Skeletal muscle satellite cell (primary cell): ENCODE results near the gene DKKL1.
"Not testable (repeated sequence)": the region's sequence is repeated elsewhere in the genome, so short reads cannot be mapped to it uniquely, and the experiment has no call there.

Source experiments
- H3K27me3 ChIP-seq: 2 replicates; pipeline ENCODE4 v1.7.0; 2013; ENCODE audit warnings: low read length; ENCODE audit not compliant: control insufficient read depth, insufficient read depth
- H3K36me3 ChIP-seq: 2 replicates; pipeline ENCODE4 v1.7.0; 2013; ENCODE audit warnings: mild to moderate bottlenecking, control low read depth, low read length; ENCODE audit not compliant: insufficient read depth
- H3K4me1 ChIP-seq: 2 replicates; pipeline ENCODE4 v1.7.0; 2013; ENCODE audit warnings: low read length; ENCODE audit not compliant: control insufficient read depth, insufficient read depth
- H3K4me2 ChIP-seq: 2 replicates; pipeline ENCODE4 v1.7.0; 2013; ENCODE audit warnings: mild to moderate bottlenecking, low read length
- H3K4me3 ChIP-seq: 2 replicates; pipeline ENCODE4 v1.7.0; 2013; ENCODE audit warnings: low read length
- H3K9ac ChIP-seq: 2 replicates; pipeline ENCODE4 v1.7.0; 2013; ENCODE audit warnings: mild to moderate bottlenecking, low read depth, low read length, moderate library complexity
- H3K9me3 ChIP-seq: replicated peaks from 2 replicates; pipeline ENCODE4 v1.7.0; 2013; ENCODE audit warnings: mild to moderate bottlenecking, control low read depth, low read length

Gene DKKL1

DNA sequence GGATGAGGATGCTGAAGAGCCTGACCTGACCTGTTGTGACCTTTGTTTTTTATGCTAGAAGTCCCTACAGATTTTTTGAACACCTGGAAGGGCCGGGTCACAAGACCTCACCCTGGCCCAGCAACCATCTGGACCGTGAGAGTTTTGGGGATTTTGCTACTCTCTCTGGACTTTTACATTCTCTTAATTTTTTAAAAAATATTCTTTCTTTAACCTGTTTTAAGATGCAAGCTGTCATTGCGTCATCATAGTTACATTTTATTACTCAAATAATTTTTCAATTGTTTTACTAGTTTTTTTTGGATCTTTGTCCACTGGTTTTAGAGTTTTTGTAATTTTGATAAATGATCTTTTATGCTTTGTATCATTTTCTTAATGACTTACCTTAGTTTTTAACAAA is 7.5 kb downstream of the DKKL1 start:
- no peak overlapping the region for H3K4me2 ChIP-seq
- H3K36me3 ChIP-seq = no peaks in the 10 kb centered on the region
- H3K9me3 ChIP-seq = peaks cover 2% of the 10 kb centered on the region
- no peak overlapping the region for H3K4me3 ChIP-seq
- H3K4me1 ChIP-seq = no peaks in the 10 kb centered on the region
- H3K27me3 ChIP-seq = peaks cover 11% of the 10 kb centered on the region
- H3K9ac ChIP-seq = no peak overlapping the region

DNA sequence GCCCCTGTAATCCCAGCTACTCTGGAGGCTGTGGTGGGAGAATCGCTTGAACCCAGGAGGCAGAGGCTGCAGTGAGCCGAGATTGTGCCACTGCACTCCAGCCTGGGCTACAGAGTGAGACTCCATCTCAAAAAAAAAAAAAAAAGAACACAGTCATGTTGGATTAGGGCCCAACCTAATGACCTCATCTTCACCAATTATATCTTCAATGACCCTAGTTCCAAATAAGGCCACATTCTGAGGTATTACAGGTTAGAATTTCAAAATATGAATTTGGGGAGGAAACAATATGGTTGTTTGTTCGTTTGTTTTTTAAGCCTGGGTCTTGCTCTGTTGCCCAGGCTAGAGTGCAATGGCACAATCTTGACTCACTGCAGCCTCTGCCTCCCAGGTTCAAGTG is 9.5 kb downstream of the DKKL1 start:
- peaks cover 15% of the 10 kb centered on the region for H3K27me3 ChIP-seq
- not testable (repeated sequence) for H3K4me2 ChIP-seq, H3K4me3 ChIP-seq

DNA sequence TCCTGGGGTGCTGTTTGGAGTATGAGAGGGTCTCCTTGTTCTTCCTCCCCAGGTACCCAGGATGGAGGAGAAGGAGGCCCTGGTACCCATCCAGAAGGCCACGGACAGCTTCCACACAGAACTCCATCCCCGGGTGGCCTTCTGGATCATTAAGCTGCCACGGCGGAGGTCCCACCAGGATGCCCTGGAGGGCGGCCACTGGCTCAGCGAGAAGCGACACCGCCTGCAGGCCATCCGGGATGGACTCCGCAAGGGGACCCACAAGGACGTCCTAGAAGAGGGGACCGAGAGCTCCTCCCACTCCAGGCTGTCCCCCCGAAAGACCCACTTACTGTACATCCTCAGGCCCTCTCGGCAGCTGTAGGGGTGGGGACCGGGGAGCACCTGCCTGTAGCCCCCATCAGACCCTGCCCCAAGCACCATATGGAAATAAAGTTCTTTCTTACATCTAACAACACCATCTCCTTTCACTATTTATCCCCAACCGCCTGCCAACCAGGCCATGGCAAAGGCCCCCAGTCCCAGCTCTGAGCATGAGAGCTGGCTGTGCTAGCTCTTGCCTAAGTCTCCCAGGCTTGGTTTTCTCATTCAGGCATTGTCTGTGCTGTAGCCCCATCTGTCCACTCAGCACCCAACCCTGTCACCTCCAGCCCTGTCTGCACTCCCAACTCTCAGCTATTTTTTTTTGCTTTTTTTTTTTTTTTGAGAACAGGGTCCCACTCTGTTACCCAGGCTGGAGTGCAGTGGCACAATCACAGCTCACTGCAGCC is 11.2 kb downstream of the DKKL1 start:
- Histone ChIP-seq H3K9me3 (peaks cover 2% of the 10 kb centered on the region), H3K4me3 (no peak overlapping the region), H3K36me3 (no peaks in the 10 kb centered on the region), H3K9ac (no peak overlapping the region), H3K4me1 (no peaks in the 10 kb centered on the region), H3K4me2 (no peak overlapping the region), H3K27me3 (peaks cover 18% of the 10 kb centered on the region)

More for the DNA sequence above, 9.5 kb downstream of the DKKL1 start:
- H3K36me3 ChIP-seq, H3K4me1 ChIP-seq, H3K9me3 ChIP-seq, H3K9ac ChIP-seq: not testable (repeated sequence)

DNA sequence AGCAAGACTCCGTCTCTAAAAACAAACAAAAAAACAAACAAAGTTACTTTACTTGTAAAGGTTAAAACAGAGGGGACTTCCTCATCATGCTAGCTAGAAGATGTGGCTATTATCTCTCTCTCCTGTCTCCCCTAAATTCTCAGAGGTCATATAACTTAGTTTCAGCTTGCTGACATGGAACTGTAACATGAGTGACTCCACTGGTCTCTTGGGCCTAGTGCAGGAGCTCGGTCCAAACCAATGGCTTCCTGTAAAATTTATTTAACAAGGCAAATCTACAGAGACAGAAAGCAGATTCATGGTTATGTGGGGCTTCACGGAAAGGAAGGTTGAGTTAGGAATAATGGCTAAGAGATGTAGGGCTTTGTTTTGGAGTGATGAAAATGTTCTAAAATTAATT is 14.8 kb downstream of the DKKL1 start:
- H3K4me2 ChIP-seq = no peak overlapping the region
- H3K36me3 ChIP-seq = no peaks in the 10 kb centered on the region
- peaks cover under 1% of the 10 kb centered on the region for H3K9me3 ChIP-seq
- peaks cover 21% of the 10 kb centered on the region for H3K27me3 ChIP-seq
- no peak overlapping the region for H3K4me3 ChIP-seq
- no peaks in the 10 kb centered on the region for H3K4me1 ChIP-seq
- no peak overlapping the region for H3K9ac ChIP-seq

DNA sequence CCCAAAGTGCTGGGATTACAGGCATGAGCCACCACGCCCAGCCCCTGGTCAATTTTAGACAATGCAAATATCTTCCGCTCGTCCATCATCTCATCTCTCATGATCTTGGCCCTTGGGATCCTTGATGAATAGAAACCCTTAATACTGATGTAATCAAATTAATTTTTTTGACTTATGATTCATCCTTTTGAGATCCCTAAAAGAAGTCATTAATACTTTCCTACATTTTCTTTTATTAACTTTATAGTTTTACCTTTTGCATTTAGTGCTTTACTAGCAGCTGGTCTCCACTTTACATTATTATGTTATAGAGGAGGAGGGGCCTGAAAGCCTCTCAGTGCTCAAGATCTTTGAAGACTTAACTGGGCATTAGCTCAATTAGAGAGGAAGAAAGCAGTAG is 16.7 kb downstream of the DKKL1 start:
- H3K4me2 ChIP-seq = no peak overlapping the region
- peaks cover 5% of the 10 kb centered on the region for H3K9me3 ChIP-seq
- no peak overlapping the region for H3K9ac ChIP-seq
- no peaks in the 10 kb centered on the region for H3K4me1 ChIP-seq
- no peaks in the 10 kb centered on the region for H3K36me3 ChIP-seq
- H3K27me3 ChIP-seq = peaks cover 17% of the 10 kb centered on the region
- no peak overlapping the region for H3K4me3 ChIP-seq

DNA sequence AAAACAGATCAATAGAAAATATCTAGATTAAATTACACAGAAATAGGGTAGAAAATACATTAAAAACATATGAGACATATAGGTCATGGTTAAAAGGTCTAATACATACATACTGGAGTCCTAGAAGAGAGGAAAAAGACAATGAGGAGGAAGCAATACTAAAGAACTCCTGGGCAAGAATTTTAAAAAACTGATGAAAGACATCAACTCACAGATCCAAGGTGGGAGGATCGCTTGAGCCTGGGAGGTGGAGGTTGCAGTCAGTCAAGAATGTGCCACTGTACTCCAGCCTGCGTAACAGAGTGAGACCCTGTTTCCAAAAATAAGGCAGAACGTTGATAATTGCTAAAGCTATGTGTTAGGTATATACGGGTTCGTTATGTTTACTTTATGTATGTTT is 19.0 kb downstream of the DKKL1 start:
- H3K4me3 ChIP-seq = no peak overlapping the region
- H3K4me2 ChIP-seq = no peak overlapping the region
- H3K36me3 ChIP-seq = no peaks in the 10 kb centered on the region
- H3K27me3 ChIP-seq = peaks cover 6% of the 10 kb centered on the region
- H3K9me3 ChIP-seq = peaks cover 5% of the 10 kb centered on the region
- no peaks in the 10 kb centered on the region for H3K4me1 ChIP-seq
- H3K9ac ChIP-seq = no peak overlapping the region

DNA sequence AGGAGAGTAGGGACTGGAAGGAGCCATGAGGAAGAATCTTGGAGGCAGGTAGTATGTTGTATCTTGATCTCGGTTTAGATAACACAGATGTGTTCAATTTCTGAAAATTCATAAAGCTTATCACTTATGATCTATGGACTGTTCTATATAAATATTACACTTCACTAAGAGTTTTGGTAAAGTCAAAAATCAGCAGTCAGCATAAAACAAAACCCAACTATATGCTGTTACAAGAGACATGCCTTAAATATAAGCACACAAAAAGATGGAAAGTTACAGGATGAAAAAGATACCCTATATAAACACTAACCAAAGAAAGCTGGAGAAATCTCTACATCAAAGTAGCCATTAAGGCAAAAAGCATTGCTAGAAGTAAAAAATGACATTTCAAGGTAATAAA is 19.9 kb downstream of the DKKL1 start:
- Histone ChIP-seq H3K4me3 (no peak overlapping the region), H3K9ac (no peak overlapping the region), H3K4me1 (no peaks in the 10 kb centered on the region), H3K4me2 (no peak overlapping the region), H3K36me3 (no peaks in the 10 kb centered on the region), H3K27me3 (peaks cover 6% of the 10 kb centered on the region), H3K9me3 (peaks cover 5% of the 10 kb centered on the region)

DNA sequence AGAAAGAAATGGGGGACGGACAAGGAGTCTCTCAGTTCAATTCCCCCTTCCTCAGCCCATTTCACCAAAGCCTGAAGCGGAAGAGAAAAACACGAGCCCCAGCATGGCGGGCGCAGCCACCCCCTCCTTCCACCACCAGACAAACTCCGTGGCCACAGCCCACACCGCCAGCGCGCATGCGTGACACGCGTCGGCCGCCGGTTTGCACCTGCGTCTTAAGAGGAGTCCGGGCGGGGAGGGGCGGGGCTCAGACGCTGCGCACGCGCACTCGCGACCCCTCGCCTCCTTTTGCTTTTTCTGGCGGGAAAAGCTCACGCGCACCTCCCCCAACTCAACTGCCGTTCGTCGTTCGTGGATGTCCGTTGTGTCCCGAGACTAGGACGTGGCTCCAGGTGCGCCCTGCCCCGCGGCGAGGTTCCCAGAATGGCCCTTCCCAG is 24.3 kb downstream of the DKKL1 start, which contains the start of gene KASH5:
Gene KASH5, plus strand, starts transcription at position 314 of the 437 bp plus-strand sequence. CDS start 2,635 bp downstream, outside the sequence.
- Histone ChIP-seq H3K9me3 (peaks cover 5% of the 10 kb centered on the region), H3K4me2 (no peak within 1 kb of the TSS), H3K4me3 (no peak within 1 kb of the TSS), H3K27me3 (peaks cover 25% of the 10 kb centered on the region), H3K4me1 (no peaks in the 10 kb centered on the region), H3K36me3 (no peaks in the 10 kb centered on the region), H3K9ac (no peak within 1 kb of the TSS)

DNA sequence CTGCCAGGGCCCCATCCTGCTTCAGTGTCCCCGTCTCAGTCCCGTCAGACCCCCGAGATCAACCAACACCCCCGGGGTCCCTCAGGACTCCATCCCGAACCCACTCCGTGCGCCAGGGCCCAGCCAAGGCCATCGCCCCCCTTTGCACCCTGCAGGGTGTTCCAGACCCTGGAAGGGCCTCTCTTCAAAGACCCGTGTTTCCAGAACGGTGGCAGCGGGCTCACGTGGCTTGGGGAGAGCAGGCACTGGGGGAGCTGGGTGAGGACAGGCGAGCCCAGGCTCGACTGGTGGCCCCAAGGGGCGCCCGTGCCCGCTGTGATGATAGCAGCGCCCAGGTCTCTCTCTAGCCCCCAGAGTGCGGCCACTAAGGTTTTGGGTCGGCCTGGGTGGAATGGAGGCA is 25.7 kb downstream of the DKKL1 start:
- Histone ChIP-seq H3K4me2 (no peak overlapping the region), H3K36me3 (no peaks in the 10 kb centered on the region), H3K27me3 (peaks cover 39% of the 10 kb centered on the region), H3K4me1 (no peaks in the 10 kb centered on the region), H3K9me3 (no peaks in the 10 kb centered on the region), H3K4me3 (no peak overlapping the region), H3K9ac (no peak overlapping the region)

DNA sequence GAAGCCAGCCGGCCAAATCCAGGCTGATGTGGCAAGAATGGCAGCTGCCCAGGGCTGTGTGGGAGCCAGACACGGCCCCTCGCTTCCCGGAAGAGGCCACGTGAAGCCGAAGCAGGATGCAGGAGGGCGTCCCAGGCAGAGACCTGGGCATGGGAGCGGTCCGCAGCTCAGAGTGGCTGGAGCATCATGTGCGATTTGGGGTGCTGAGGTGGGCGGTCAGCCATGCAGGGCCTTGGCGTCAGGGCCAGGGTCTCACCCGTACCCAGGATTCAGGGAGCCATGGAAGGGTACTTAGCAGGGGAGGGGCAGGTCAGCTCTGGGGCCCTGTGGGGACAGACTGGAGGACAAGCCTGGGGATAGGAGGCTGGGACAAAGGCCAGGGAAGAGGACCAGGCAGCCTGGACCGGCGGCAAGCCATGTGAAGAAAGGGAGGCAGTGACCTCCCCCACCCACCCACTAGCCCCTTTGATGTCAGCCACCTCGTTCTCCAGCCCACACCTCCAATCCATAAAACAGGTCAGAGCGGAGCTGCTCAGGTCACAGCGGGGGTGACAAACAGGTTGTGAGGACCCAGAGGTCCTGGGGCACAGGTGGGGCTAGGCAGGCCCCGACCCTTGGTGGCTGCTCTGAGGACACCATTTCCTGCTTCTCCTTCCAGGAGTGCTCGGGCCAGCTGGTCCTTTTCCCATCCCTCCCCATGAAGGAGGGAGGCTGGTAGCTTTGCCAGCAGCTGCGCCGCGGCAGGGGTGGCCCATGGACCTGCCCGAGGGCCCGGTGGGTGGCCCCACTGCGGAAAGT is 26.7 kb downstream of the DKKL1 start:
- Histone ChIP-seq H3K36me3 (no peaks in the 10 kb centered on the region), H3K9me3 (no peaks in the 10 kb centered on the region), H3K9ac (no peak overlapping the region), H3K27me3 (peaks cover 48% of the 10 kb centered on the region), H3K4me1 (no peaks in the 10 kb centered on the region), H3K4me2 (no peak overlapping the region), H3K4me3 (no peak overlapping the region)

DNA sequence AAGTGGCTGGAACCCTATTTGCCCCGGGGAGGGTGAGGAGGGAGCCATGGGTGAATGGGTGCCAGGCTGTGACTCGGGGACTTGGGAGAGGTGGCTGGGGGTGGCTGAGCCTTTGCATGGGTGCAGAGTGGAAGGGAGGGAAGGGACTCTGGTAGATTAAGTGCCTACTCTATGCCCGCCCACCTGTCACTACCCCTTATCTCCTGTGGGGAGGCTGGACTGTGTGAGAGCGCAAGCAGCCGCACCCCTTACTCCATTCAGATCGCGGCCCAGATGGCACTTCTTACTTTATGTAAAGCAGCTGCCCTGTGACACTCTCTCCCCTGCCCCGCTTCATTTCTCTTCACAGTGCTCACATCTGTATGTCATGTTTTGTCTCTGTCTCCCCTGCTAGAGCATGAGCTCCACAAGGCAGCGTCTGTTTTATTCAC is 27.3 kb downstream of the DKKL1 start:
- no peak overlapping the region for H3K4me3 ChIP-seq
- H3K4me2 ChIP-seq = no peak overlapping the region
- no peaks in the 10 kb centered on the region for H3K4me1 ChIP-seq
- no peaks in the 10 kb centered on the region for H3K9me3 ChIP-seq
- no peaks in the 10 kb centered on the region for H3K36me3 ChIP-seq
- H3K27me3 ChIP-seq = peaks cover 53% of the 10 kb centered on the region
- no peak overlapping the region for H3K9ac ChIP-seq
